ENCODE results near the gene POMGNT1.
A peak's percentile ranks its signal among the peaks of the same experiment; 100 is the strongest.
"Not testable (repeated sequence)": the region's sequence is repeated elsewhere in the genome, so short reads cannot be mapped to it uniquely, and the experiment has no call there.

POMGNT1 gene

DNA sequence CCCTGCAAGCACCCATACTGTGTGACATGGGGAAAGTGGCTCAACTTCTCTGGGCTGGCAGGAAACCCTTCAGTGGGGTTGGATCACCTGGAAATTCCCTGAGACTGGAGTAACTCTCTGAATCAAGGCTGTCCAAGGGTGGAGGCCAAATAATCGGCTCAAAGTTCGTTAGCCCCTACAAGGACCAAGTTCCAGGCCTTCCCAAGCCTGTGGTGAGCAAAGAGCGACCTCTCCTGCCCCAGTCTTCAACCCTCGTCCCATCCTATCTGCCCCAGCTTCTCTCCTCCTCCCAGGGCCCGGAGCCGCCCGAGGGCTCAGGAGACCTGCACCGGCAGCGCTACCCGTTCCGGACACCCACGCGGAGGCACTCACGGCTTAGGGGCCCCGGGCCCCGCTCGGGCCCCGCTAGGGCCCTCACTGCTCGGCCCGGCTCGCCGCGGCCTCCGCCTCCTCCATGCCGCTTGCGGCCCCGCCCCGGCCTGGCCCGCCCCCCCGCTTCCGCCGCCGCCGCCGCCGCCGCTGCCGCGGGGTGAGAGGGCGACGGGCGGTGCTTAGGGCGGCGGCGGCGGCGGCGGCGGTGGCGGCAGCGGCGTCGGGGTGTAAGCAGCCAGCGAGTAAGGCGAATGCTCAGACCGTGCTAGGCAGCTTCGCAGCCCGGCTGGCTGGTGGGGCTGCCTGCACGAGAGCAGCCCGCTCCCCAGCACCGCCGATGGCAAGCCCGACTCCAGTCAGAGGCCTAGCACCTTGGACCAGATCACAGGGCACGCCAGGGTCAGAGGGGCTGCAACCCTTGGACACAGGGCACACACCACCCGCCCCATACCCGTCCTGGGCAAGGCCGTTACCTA is at the start of gene POMGNT1:
Gene POMGNT1, minus strand, starts transcription at position 471 of the 848 bp plus-strand sequence. CDS start 613 bp downstream, outside the sequence.
- peak; percentile 78 for DNase-seq

DNA sequence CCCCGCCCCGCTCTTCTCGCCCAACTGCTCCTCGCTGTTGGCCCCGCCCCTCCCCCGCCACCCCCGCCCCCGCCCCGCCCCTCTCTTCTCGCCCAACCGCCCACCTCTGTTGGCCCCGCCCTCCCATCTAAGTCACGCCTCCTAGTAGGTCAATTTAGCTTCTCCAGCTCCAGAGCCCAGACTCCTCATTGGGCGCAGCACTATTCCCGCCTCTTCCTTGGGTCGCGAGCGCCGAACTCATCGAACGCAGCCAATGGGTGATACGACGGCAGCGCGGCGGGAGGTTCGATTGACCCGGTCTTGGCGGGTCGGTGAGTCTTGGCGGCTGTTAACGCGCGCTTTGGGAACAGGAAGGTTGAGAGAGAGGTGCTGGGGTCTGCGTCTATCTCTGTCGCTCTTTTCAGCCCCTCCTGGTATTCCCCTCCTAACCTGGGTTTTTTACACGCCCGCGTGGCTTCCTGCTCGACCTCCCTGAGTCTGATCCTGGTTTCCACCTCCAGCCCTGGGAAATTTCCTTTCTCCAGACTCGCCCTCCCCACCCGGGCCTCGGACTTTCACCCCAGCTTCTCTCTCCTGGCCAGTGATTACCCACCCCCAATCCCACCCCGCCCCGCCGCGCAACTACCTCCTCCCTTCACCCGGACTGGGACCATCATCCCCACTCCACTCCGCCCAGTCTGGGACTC is 49.3 kb upstream of the POMGNT1 start, which contains the start of gene RAD54L:
Gene RAD54L, plus strand, starts transcription at position 328 of the 686 bp plus-strand sequence. CDS start 643 bp downstream, outside the sequence.
- peak; percentile 98 for DNase-seq

DNA sequence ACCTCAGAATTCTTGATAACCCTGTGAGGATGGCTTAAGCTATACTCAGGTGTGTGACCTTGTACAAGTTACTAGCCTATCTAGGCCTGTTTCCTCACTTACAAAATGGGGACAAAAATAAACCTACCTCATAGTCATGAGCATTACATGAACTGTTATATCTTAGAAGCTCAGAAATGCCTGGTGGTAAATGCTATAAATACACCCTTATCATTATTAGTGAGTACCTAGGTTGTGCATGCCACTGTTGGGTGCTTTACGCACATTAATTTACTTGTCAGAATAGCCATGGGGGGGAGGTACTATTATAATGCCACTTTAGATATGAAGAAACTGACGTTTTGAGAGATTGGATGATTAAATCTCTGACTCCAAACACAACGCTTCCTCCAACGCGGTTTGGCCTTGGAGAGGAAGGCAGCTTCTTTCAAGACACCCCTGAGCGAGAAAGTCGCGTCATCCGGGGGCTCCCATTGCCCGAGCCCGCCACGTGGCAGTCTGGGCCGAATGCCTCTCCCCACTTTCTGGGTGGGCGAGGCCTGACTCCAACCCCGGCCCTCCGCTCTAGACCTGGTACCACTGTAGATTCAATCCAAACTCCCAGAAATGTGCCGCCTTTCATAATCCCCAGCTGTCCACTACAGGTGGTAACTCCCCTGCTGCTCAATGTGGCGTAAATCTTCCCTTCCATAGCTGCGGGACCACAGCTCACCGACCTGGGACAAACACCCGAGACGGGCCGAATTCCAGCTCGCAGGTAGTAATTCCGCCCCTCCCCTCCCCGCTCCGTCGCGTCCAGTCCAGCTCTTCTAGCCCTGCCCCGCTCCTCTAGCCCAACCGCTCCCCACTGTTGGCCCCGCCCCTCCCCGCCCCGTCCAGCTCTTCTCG is 48.6 kb upstream of the POMGNT1 start:
- DNase-seq: no peak

DNA sequence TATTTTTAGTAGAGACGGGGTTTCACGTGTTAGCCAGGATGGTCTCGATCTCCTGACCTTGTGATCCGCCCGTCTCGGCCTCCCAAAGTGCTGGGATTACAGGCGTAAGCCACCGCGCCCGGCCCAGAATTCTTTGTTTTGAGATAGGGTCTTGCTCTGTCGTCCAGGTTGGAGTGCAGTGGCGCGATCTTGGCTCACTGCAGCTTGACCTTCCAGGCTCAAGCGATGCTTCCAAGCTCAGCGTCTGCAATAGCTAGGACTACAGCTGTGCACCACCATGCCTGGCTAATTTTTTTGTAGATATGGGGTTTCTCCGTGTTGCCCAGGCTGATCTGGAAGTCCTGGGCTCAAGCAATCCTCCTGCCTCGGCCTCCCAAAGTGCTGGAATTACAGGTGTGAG is 47.9 kb upstream of the POMGNT1 start:
- not testable (repeated sequence) for DNase-seq

DNA sequence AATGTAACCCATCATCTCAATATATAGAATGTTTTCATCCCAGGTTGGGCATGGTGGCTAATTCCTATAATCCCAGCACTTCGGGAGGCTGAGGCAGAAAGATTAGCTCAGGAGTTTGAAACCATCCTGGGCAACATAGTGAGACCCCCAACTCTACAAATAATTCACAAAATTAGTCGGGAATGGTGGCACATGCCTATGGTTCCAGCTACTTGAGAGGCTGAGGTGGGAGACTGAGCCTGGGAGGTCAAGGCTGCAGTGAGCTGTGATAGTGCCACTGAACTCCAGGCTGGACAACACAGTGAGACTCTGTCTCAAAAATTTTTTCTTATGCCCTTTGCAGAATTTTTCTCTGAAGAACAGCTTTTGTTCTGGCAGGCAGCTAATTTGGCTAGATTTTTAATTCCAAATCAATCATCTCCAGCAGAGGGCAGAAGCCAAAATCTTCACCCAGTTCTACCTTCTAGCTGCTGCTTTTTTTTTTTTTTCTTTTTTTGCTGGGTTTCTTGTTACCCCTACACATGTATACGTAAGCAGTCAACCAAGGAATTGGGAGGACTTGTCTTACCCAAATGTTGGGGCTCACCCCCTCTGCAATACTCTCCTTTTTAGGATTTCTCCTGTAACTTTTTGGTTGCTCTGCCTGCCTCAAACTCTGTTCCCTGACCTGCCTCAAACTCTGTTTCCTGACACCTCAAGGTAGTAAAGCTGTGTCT is 46.6 kb upstream of the POMGNT1 start:
- DNase-seq: peak; percentile 51

DNA sequence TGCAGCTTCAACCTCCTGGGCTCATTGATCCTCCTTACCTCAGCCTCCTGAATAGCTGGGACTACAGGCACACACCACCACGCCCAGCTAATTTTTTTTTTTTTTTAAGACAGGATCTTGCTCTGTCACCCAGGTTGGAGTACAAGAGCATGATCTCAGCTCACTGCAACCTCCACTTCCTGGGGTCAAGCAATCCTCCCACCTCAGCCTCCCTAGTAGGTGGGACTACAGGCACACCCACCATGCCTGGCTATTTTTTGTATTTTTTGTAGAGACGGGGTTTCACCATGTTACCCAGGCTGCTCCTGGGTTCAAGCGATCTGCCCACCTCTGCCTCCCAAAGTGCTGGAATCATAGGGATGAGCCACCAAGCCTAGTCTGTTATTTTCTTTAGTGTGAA is 45.6 kb upstream of the POMGNT1 start:
- not testable (repeated sequence) for DNase-seq

DNA sequence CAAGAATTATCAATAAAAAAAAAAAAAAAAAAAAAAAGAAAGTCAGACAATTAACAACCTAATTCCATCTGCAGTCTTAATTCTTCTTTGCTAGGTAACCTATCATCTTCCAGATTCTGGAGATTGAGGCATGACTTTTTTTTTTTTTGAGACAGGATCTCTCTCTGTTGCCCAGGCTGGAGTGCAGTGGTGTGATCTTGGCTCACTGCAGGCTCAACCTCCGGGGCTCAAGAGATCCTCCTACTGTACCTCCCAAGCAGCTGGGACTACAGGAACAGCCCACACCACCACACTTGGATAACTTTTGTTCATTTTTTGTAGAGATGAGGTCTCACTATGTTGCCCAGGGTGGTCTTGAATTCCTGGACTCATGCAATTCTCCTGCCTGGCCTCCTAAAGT is 44.7 kb upstream of the POMGNT1 start:
- DNase-seq: no peak

DNA sequence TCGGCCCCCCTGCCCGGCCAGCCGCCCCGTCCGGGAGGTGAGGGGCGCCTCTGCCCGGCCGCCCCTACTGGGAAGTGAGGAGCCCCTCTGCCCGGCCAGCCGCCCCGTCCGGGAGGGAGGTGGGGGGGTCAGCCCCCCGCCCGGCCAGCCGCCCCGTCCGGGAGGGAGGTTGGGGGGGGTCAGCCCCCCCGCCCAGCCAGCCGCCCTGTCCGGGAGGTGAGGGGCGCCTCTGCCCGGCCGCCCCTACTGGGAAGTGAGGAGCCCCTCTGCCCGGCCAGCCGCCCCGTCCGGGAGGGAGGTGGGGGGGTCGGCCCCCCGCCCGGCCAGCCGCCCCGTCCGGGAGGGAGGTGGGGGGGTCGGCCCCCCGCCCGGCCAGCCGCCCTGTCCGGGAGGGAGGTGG is 43.5 kb upstream of the POMGNT1 start:
- DNase-seq: not testable (repeated sequence)

DNA sequence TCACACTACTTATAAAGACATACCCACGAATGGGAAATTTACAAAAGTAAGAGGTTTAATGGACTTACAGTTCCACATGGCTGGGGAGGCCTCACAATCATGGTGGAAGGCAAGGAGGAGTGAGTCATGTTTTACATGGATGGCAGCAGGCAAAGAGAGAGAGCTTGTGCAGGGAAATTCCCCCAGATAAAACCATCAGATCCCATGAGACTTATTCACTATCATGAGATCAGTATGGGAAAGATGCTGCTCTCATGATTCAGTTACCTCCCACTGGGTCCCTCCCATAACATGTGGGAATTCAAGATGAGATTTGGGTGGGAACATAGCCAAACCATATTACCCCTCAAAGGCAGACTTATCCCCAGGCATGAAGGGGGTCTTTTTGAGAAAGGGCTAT is 40.6 kb upstream of the POMGNT1 start:
- not testable (repeated sequence) for DNase-seq

DNA sequence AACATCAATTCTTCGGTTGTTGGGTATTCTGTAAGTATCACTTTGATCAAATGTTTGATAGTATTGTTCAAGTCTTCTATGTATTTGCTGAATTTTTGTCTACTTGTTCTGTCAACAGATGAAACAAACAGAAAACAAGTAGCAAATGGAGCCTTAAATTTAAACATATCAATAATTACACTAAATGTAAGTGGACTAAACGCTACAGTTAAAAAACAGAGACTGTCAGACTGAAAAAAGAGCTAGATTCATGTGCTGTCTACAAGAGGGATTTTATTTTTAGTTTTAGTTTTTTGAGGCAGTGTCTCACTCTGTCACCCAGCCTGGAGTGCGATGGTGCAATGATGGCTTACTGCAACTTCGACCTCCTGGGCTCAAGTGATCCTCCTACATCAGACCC is 38.6 kb upstream of the POMGNT1 start:
- DNase-seq: no peak

DNA sequence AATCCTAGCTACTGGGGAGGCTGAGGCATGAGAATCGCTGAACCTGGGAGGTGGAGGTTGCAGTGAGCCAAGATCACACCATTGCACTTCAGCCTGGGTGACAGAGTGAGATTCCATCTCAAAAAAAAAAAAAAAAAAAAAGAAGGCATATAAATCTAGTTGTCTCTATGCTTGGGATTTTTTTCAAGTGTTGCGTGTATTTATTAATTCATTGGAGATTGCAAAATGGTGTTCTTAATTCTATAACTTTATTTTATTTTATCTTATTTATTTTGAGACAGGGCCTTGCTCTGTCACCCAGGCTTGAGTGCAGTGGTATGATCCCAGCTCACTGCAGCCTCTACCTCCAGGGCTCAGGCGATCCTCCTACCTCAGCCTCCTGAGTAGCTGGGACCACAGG is 33.0 kb upstream of the POMGNT1 start:
- not testable (repeated sequence) for DNase-seq

DNA sequence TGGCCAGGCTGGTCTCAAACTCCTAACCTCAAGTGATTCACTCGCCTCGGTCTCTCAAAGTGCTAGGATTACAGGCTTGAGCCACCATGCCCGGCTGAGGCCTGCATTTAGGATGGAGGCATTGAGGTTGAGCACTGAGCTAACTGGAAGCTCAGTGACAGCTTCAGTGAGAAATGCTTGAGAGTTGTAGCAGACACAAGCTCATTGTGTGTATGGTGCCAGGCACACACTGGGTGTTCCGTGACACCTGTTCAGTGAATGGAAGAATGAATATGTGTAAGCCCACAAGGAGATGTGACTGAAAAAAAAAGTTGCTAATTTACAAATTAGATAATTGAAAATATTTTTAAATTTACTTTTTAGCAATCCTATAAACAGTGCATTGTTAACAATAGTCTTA is 26.7 kb upstream of the POMGNT1 start:
- no peak for DNase-seq

DNA sequence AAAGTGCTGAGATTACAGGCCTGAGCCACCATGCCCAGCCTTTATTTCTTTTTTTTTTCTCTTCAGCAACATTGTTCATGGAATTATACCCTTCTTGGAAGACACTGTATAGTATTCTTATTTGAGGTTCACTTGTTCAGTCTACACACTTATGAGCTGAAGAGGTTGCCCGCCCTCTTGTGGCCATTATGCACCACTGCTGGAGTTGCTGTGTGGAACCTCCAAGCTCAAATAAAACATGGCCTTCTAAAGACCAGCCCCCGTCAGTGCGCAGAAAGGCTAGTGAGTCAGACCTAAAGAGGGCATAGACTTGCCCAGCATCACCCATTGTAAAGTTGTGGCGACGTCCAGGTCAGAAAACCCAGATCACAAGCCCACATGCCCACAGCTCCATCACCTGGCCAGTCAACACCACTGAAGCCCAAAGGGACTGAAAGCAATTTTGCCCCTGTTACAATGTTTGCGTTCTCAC is 25.3 kb upstream of the POMGNT1 start:
- DNase-seq: peak; percentile 66

DNA sequence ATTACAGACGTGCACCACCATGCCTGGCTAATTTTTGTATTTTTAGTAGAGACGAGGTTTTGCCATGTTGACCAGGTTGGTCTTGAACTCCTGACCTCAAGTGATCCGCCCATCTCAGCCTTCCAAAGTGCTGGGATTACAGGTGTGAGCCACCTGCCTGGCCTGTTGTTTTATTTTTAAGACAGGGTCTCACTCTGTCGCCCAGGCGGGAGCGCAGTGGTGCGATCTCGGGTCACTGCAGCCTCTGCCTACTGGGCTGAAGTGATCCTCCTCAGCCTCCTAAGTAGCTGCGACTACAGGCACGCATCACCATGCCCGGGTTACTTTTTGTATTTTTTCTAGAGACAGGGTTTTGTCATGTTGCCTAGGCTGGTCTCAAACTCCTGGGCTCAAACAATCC is 24.8 kb upstream of the POMGNT1 start:
- DNase-seq: not testable (repeated sequence)

DNA sequence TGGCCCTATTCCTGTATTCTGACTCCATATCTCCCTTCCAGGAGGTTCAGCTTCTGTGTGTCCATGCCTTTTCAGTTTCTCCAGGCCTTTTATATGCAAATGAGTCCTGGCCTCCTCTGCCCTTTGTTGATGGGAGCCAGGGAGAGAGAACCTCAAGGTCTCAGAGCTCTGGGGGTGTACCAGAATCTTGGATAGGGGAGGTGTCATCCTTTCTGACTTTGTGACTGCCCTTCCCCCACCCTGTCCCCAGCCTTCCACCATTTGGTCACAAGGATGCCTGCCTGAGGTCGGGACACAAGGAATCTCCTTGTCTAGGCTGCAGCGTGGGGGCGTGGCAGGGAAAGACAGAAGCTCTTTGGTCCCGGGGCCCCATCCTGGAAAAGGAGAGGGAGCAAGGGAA is 23.5 kb upstream of the POMGNT1 start:
- no peak for DNase-seq

DNA sequence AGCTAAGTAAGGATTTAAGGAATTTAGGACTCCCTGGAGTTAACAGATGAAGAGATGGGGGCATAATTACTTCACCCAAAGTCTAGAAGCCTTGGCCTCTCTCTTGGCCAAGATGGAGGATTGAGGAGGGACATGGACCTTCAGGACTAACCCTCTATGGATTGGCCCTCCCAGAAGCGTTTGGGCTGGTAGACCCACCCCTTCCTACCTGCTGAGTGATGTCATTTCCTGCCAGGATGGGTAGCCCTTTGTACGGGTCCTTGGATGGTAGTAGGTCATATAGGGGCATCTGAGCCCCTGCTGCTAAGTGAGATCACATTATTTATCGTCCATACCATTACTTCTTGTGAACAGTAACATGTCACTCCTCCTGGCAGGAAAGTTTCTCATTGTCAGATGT is 22.6 kb upstream of the POMGNT1 start:
- no peak for DNase-seq

DNA sequence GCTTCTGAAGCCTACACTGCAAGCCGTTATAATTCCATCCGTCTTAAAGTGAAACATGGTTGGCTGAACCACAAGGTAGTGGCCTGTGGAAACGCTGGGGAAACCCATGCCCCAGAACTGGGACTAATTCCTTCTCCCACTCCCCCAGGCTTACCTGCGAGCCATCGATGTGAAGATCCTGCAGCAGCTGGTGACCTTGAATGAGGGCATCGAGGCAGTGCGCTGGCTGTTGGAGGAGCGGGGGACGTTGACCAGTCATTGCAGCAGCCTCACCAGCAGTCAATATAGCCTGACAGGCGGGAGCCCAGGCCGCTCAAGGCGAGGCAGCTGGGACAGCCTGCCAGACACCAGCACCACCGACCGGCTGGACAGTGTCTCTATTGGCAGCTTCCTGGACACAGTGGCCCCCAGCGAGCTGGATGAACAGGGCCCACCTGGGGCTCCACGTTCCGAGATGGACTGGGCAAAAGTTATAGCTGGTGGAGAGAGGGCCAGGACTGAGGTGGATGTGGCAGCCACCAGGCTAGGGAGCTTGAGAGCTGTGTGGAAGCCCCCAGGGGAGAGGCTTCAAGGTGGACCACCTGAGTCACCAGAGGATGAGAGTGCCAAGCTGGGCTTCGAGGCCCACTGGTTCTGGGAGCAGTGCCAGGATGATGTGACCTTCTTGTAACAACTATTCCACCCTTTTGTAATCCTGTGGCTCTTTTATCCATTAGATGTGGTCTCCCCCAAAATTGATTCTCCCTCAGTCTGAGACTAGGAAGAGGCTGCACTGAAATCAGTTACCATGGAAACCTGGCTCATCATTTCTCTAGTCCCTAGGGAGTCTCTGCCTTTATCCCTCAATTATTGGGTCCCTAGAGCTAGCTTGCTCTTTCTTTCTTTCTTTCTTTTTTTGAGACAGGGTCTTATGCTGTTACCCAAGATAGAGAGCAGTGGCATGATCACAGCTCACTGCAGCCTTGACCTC is 21.6 kb upstream of the POMGNT1 start:
- no peak for DNase-seq

DNA sequence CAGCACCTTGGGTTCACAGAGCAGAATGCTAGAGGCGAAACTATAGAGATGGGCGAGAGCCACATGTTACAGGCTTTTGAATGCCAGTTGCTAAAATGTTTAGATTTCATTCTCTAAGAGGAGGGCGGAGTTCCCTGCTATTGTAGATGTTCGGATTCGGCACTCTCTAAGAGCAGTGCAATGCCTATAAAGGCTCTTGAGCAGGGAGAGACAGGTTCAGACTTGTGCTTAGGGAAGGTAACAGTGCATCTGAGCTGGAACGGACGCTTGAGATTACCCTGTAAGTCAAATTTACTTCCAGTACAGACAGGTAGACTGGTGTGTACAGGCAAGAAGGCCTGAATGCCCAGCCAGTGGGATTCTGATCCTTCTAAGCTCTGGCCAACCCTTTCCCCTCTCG is 20.2 kb upstream of the POMGNT1 start:
- DNase-seq: no peak

DNA sequence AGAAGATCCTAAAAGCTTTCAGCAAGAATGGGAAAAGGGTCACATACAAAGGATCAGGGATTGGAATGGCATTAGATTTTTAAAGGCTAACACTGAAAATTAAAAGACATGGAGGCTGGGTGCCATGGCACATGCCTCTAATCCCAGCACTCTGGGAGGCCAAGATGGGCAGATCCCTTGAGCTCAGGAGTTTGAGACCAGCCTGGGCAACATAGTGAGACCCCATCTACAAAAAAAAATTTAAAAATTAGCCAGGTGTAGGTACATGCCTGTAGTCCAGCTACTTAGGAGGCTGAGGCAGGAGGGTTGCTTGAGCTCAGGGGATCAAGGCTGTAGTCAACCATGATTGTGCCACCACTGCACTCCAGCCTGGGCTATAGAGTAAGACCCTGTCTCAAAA is 17.3 kb upstream of the POMGNT1 start:
- no peak for DNase-seq

DNA sequence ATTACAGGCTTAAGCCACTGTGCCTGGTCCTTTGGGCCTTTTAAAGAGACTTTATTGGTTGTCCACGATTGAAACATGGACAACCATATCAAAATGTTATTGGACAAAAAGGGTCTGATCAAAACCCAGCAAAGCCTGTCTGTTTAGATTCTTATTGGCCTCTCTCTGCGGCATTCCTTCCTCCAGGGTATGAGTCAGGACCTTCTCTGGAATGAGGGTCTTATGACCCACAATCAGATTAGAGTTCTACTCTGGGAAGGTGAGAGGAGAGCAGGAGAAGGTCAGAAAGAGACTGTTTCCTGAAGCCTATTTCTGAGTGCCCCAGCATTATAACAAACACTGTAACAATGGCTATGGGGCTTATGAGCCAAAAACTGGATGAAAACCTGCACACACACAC is 12.8 kb upstream of the POMGNT1 start:
- no peak for DNase-seq

DNA sequence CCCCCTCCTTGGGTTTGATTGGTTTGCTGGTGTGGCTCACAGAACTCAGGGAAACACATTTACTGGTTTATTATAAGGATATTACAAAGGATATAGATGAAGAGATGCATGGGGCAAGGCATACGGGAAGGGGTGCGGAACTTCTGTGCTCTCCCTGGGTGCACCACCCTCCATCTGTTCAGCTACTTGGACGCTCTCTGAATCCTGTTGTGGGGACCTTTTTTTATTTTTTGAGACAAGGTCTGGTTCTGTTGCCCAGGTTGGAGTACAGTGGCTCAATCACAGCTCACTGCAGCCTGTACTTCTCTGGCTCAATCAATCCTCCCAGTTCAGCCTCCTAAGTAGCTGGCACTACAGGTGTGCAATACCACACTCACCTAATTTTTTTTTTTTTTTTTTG is 12.3 kb upstream of the POMGNT1 start:
- DNase-seq: no peak
